Stimulated activated naive CD4-positive, alpha-beta T cell treated with Interleukin-2 at 50 U/mL for 16 hours (primary cell): Measurements from ENCODE around the gene KCNQ1.

Experiments used
- DNase-seq: peaks from one replicate; lab custom pipeline; 2025; lab: John Stamatoyannopoulos, UW

KCNQ1 gene

DNA sequence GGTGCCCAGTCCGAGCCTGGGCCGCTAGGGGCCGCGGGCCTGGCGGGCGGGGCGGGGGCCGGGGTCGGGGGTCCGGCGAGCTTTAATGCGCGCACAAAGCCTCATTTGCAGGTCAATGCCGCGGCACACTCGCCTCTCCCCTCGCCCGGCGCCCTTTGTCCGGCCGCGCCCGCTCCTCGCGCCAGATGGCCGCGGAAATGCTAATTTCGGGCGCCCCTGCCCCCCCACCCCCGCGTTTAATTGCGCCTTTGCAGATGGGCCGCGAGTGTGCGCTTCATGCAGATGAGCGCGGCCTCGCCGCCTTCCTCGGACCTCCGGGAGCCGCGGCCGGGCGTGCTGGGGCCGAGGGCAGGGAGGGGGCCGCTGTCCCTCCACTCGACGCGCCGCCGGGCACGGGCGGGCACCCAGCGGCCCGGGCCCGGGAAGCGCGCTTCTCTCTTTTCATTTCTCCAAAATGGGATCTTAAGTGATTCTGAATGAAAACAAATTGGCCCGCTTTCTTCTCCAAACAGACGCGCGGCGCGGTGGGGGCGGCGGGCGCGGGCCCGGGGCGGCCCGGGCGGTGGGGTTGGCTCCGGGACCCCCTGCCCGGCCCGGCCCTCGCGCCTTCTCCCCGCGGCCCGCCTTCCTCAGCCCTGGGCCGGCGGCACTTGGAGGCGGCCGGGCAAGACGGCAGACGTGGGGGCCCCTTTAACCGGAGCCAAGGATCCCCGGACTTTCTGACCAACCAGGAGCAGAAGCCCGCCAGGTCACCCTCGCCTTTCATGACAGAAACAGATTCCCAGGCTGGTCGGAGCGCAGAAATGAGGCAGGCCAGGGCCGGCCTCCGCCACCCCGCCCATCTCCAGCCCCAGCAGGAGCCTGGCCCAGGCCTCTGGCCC is 417.8 kb downstream of the KCNQ1 start:
- DNase-seq = no peak

- no peak for DNase-seq
Measured at GRCh38 chr11:2863276-2863618, 418.4 kb downstream of the KCNQ1 start.

- no peak for DNase-seq
Measured at GRCh38 chr11:2864901-2865300, 420.1 kb downstream of the KCNQ1 start.

- DNase-seq = no peak
Measured at GRCh38 chr11:2865922-2866577, 421.2 kb downstream of the KCNQ1 start.

DNA sequence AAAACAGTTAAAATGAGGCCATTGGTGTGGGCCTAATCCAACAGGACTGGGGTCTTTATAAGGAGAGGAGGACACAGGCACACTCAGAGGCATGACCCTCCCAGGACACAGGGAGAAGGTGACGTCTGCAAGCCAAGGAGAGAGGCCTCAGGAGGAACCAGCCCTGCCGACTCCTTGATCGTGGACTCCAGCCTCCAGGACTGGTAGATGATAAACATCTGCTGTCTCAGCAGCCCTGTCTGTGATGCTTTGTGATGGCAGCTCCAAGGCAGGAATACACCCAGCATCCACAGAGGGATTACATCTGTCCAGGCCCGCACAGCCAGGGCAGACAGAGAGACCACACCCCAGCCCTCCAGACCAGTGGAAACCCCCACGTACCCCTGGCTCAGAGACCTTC is 422.3 kb downstream of the KCNQ1 start:
- DNase-seq = no peak

DNA sequence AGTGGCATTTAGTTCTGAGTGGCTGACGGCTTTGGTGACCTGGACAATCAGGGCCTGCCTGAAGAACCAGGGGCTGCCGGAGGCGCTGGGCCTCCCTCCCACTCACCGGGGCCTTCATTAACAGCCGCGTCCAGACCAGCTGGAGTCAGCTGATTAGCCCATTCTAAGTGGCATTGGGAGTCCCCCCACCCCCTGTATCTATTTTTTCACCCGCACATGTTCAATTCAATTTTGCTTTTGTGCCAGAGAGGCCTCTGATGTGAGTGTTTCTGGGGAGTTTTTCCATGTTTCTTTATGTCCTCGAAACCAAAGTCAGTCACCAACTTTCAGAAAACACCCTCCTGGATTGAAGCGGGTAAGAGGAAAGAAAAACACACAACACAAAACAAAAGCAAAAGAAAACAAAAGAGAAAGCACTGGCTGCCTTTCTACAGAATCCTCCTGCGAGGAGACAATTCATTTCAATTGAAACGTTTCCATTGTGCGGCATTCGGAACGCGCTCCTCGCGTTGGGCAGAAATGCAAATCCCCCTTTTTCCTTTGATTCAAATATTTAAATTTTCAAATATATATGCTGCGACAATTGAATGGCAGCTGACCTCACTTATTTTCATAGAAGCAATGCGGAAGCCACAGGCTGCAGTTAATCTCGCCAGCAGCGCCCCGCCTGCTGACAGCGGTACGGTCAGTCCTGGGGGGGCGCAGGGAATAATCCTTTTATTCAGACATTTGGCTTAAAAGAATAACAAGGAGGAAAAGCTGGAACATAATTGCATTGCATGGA is 423.1 kb downstream of the KCNQ1 start:
- no peak for DNase-seq

GRCh38 chr11:2868506-2869133 is 423.8 kb downstream of the KCNQ1 start:
- no peak for DNase-seq

DNA sequence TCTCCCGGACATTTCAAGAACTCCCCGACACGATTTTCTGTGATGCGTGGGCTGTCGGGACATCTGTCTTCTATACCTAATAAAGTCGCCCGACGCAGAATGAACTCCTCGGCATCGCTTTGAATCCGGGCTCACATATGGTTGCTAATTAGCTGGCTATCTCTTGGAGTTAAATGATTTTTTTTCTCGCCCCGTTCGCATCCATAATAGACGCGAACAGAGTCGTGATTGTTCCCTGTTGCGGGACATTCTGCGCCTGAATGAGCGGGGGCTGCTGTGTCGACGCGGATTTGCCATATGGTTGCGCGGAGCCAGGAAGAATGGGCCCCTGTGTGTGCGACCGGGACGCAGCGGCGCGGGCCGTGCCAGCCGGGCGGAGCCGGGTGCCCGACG is 424.3 kb downstream of the KCNQ1 start:
- no peak for DNase-seq

GRCh38 chr11:2869561-2870427 is 425.0 kb downstream of the KCNQ1 start:
- DNase-seq = no peak

DNA sequence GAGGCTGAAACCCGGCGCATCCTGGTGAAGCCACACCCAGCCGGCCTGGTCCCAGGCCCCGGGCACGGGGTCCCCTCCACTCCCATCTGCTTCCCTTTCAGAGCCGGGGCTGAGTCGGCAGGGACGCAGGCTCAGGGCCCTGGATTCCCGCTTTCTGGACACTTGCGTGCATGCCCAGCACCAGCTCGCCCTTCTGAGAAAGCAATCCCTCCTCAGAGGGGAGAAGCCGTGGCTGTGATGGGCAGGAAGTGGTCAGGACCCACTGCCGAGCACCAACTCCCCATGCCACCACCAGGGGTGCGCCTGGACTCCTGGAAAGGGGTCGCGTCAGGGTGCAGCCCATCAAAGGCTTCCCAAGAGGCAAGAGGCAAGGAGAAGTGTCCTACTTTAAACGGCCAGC is 425.7 kb downstream of the KCNQ1 start:
- DNase-seq = no peak

GRCh38 chr11:2870969-2871680 is 426.3 kb downstream of the KCNQ1 start:
- no peak for DNase-seq

GRCh38 chr11:2874963-2875362 is 430.2 kb downstream of the KCNQ1 start:
- DNase-seq = no peak

DNA sequence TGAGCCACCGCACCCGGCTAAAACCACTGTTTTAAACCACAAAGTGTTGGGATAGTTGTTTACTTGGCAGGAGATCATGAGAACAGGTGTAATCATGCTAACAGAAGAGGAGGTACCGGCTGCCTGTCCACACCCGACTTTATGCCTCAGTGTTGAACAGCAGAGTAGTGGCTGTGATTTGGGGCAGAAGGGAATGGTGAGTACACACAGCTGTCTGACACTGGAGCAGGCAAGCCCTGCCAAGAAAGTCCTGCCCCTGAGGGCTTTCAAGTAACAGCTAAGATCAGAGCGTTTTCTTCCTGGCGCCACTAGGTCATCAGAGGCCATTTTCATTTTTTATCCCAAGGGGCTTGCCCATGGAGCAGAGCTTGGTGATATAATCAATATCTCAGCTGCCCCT is 432.7 kb downstream of the KCNQ1 start:
- no peak for DNase-seq

- DNase-seq = no peak
Measured at GRCh38 chr11:2878782-2879181, 434.0 kb downstream of the KCNQ1 start.

GRCh38 chr11:2880646-2881045 is 435.8 kb downstream of the KCNQ1 start:
- no peak for DNase-seq

GRCh38 chr11:2881076-2881980 is 436.5 kb downstream of the KCNQ1 start:
- DNase-seq = no peak

DNA sequence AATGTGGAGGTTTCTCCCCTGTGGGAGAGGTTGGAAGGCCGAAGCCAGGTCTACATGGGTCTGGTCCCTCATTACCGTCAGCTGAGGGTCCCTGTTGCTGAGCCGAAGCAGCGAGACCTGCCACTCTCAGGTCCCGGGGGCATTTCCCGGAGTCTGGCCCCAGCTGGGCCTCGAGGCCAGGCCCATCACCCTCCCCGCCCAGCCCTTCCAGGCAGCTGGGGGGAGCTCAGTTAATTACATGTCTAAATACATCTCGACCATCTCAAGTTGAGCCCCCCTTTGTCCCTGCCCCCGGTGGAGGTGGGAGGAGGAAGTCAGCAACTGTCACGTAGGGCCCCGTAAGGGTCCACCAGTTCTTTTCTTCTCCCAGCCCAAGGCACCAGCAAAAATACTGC is 437.2 kb downstream of the KCNQ1 start:
- DNase-seq = no peak

DNA sequence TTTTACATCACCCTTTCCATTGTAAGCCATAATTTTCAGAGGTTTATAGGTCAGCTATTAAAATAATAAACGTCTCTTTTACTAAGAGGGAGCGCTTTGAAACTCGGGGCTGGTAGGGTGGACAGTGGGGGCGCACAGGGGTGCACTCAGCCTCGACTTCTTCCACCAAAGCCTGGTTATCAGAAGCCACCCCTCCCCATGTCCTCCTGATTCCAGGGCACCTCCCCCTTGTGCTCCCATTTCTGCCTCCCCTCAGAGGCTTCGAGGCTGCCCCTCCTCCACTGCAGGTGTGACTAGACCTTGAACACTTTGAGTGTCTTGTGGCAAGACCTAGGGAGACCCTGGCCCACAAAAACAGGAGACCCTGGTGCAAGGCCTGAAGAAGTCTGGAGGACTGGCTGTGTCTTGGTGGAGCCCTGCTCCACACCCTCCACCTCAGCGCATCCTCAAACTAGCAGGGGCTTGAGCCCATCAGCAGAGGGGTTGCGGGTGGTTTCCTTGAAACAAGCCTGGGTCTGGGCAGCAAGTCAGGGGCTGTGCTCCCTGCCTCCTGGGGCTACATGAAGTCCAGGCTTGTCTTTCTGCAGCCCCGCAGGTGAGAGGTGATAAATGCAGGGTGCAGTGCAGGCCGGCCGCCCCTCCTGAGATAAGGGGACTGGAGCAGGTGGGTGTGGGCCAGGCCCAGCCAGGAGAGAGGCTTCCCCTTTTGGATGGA is 437.7 kb downstream of the KCNQ1 start:
- no peak for DNase-seq

DNA sequence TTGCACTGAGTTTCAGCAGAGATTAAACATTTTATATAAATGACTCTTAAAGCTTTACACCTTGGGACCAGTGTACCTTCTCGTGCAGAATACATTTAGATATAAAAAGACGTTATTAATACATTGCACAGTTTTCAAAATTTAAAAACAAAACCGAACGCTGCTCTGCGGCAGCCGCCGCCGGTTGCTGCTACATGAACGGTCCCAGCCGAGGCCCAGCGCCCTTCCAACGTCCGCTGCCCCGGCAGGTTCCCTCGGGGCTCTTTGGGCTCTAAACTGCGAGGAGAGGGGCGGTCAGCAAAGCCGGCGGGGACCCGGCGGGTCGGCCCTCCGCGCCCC is 438.8 kb downstream of the KCNQ1 start:
- no peak for DNase-seq
